ENCODE results near the gene HS1BP3.

DNA sequence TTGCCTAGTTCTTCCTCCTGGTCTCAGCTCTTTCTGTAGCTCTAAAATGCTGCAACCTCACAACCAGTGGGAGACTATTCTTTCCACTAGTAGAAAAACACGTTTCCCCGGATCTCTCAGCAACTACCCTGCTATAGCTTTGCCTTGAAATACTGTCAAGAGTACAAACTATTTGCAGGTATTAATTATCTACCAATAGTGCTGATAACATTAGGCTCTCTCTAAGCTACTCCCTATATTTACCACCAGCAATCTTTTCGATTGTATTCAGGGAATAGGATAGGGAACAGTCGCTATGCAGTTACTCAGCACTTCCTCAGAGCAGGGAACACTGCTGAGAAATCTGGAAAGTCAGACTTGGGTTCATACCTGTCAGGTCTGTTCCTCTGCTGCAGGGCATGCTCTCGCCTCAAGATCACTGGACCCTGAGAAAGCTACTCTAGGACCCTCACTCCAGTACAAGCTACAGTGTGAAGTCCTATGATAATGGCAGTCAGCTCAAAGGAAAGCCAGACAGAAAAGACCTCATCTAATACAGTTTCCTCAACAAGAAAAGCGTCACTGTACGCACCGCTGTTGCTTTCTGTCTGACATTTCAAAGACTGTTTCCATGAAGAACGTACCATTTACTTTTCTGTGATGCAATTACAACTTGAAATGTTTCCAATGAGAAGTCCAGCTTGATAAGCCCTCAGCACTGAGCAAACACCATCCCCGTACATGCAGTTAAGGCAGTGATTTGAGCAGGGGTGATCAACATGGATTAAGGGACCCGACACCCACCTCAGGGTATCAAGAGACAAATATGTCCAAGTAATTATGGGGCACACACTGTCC, 38.7 kb upstream of the HS1BP3 start:
- TF ChIP-seq, protein P1, sequence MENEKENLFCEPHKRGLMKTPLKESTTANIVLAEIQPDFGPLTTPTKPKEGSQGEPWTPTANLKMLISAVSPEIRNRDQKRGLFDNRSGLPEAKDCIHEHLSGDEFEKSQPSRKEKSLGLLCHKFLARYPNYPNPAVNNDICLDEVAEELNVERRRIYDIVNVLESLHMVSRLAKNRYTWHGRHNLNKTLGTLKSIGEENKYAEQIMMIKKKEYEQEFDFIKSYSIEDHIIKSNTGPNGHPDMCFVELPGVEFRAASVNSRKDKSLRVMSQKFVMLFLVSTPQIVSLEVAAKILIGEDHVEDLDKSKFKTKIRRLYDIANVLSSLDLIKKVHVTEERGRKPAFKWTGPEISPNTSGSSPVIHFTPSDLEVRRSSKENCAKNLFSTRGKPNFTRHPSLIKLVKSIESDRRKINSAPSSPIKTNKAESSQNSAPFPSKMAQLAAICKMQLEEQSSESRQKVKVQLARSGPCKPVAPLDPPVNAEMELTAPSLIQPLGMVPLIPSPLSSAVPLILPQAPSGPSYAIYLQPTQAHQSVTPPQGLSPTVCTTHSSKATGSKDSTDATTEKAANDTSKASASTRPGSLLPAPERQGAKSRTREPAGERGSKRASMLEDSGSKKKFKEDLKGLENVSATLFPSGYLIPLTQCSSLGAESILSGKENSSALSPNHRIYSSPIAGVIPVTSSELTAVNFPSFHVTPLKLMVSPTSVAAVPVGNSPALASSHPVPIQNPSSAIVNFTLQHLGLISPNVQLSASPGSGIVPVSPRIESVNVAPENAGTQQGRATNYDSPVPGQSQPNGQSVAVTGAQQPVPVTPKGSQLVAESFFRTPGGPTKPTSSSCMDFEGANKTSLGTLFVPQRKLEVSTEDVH (IDR thresholded peaks at IDR 0.05; ENCODE audit: low read depth, partially characterized antibody): no peak
- TF ChIP-seq ZSCAN29 (IDR thresholded peaks at IDR 0.05) (no peak), CREB1 (IDR thresholded peaks at IDR 0.05) (no peak), CREB1 (CRISPR knock-in tag; IDR thresholded peaks at IDR 0.05) (no peak), FOXK1 (CRISPR knock-in tag; IDR thresholded peaks at IDR 0.05; ENCODE audit: borderline replicate concordance) (no peak)
